ENCODE data around the gene PROSER3. TPM values are rescaled to one million over a fixed set of nuclear protein-coding genes. Genes with fewer than 3 reads are reported as not detected.

Gene PROSER3
- total and polyA plus RNA-seq, 2 of the 13 experiments (the other 11 are each of a cell fraction or from before 2014, with no cell fraction given): 5.1 to 5.7 TPM

DNA sequence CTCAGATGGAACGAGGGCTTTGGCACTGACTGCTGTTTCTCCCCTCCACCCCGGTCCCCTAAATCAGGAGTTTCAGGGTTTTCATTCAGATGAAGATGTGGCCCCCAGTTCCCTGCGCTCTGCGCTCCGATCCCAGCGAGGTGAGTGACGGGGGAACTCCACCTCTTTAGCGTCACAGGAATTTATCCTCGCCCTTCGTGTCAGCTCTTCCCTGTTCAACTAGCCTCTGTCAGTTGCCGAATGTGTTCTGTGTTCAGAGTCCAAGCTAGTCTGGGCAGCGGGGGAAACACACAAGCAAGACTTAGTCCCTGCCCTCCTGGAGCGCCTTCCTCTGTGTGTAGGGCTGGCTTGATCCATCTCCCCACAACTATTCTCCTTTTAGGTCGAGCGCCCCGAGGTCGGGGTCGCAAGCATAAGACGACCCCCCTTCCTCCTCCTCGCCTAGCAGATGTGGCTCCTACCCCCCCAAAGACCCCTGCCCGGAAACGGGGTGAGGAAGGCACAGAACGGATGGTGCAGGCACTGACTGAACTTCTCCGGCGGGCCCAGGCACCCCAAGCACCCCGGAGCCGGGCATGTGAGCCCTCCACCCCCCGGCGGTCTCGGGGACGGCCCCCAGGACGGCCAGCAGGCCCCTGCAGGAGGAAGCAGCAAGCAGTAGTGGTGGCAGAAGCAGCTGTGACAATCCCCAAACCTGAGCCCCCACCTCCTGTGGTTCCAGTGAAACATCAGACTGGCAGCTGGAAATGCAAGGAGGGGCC lies 38.4 kb upstream of the PROSER3 start (continued):
- TF ChIP-seq, protein P1, sequence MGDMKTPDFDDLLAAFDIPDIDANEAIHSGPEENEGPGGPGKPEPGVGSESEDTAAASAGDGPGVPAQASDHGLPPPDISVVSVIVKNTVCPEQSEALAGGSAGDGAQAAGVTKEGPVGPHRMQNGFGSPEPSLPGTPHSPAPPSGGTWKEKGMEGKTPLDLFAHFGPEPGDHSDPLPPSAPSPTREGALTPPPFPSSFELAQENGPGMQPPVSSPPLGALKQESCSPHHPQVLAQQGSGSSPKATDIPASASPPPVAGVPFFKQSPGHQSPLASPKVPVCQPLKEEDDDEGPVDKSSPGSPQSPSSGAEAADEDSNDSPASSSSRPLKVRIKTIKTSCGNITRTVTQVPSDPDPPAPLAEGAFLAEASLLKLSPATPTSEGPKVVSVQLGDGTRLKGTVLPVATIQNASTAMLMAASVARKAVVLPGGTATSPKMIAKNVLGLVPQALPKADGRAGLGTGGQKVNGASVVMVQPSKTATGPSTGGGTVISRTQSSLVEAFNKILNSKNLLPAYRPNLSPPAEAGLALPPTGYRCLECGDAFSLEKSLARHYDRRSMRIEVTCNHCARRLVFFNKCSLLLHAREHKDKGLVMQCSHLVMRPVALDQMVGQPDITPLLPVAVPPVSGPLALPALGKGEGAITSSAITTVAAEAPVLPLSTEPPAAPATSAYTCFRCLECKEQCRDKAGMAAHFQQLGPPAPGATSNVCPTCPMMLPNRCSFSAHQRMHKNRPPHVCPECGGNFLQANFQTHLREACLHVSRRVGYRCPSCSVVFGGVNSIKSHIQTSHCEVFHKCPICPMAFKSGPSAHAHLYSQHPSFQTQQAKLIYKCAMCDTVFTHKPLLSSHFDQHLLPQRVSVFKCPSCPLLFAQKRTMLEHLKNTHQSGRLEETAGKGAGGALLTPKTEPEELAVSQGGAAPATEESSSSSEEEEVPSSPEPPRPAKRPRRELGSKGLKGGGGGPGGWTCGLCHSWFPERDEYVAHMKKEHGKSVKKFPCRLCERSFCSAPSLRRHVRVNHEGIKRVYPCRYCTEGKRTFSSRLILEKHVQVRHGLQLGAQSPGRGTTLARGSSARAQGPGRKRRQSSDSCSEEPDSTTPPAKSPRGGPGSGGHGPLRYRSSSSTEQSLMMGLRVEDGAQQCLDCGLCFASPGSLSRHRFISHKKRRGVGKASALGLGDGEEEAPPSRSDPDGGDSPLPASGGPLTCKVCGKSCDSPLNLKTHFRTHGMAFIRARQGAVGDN (CRISPR knock-in tag; IDR thresholded peaks at IDR 0.05): peak; percentile 51
- TF ChIP-seq PHB2 (IDR thresholded peaks at IDR 0.05; ENCODE audit: partially characterized antibody) (no peak), POLR2AphosphoS5 (IDR thresholded peaks at IDR 0.05; ENCODE audit: low read depth, low read length) (0 out of 2 replicates have a peak, but pooled peaks have one; percentile 27), ZIK1 (CRISPR knock-in tag; IDR thresholded peaks at IDR 0.05; ENCODE audit: borderline replicate concordance, low read depth) (no peak), KDM2A (CRISPR knock-in tag; IDR thresholded peaks at IDR 0.05; ENCODE audit: borderline replicate concordance, low read depth) (0 out of 2 replicates have a peak, but pooled peaks have one; percentile 20), MYC (CRISPR knock-in tag; IDR thresholded peaks at IDR 0.05; ENCODE audit: borderline replicate concordance) (0 out of 2 replicates have a peak, but pooled peaks have one; percentile 13), ZNF34 (CRISPR knock-in tag; IDR thresholded peaks at IDR 0.05; ENCODE audit: borderline replicate concordance) (no peak), ZNF17 (CRISPR knock-in tag; IDR thresholded peaks at IDR 0.05) (no peak), ATF2 (CRISPR knock-in tag; IDR thresholded peaks at IDR 0.05) (no peak), PHF20 (CRISPR knock-in tag; IDR thresholded peaks at IDR 0.05) (no peak), SNAPC4 (CRISPR knock-in tag; IDR thresholded peaks at IDR 0.05) (no peak), AGO2 (optimal IDR thresholded peaks at IDR 0.05; ENCODE audit: low read depth, low read length) (peak; percentile 37), CREM (IDR thresholded peaks at IDR 0.05) (peak; percentile 39; the same call in 1 of the 2 replicates), CREM (CRISPR knock-in tag; IDR thresholded peaks at IDR 0.05) (no peak), WIZ (CRISPR knock-in tag; IDR thresholded peaks at IDR 0.05) (no peak), FLYWCH1 (CRISPR knock-in tag; IDR thresholded peaks at IDR 0.05) (no peak), CBFB (CRISPR knock-in tag; IDR thresholded peaks at IDR 0.05) (no peak), CERS6 (CRISPR knock-in tag; IDR thresholded peaks at IDR 0.05) (no peak)

Measured in HepG2 (cell line).